Measurements from ENCODE around the gene CNN1. TPM values are rescaled to one million over a fixed set of nuclear protein-coding genes. Genes with fewer than 3 reads are reported as not detected.

The CNN1 gene
- total and polyA plus RNA-seq, 2 of the 4 experiments (the other 2 are of a cell fraction): 102 to 196 TPM

- no peak overlapping the region for H2BK15ac ChIP-seq (ENCODE audit: low read depth, low read length)
- no peak overlapping the region for H3K9ac ChIP-seq (ENCODE audit: low read depth, low read length)
- DNase-seq (no peak), ATAC-seq (ENCODE audit: low read depth) (no peak)
- H2BK20ac ChIP-seq (ENCODE audit: low read depth, low read length): no peak overlapping the region
- H4K20me1 ChIP-seq (ENCODE audit: insufficient read depth, low read length): peaks cover 44% of the 10 kb centered on the region
- no TSS peak for BruUV-seq (replicated peaks)
- H4K5ac ChIP-seq (ENCODE audit: low read depth, low read length): no peak overlapping the region
- H3K4me2 ChIP-seq (ENCODE audit: low read depth, low read length): no peak overlapping the region
- intact Hi-C loops (cut with micrococcal nuclease) (no loop called here), in situ Hi-C loops (cut with MboI; ENCODE audit: low sequenced_read_pairs) (no loop called here), dilution Hi-C loops (cut with HindIII; ENCODE audit: low sequenced_read_pairs, unreplicated experiment) (no loop called here)
- H3K27me3 ChIP-seq (ENCODE audit: control insufficient read depth, insufficient read depth, low read length): no peaks in the 10 kb centered on the region
- WGBS, 2 experiments (ENCODE audit: extremely low coverage in 2 of 2, insufficient read length in 1 of 2): 98% methylated on average over 4 of the region's 6 CpGs; no CpG with 5 or more reads in 1 of the 2 experiments
- H2BK120ac ChIP-seq (ENCODE audit: low read depth, low read length): no peak overlapping the region
- no peak overlapping the region for H3K4ac ChIP-seq (ENCODE audit: low read depth, low read length)
- CTCF ChIA-PET: no interaction called here
- peaks cover 11 to 55% of the 10 kb centered on the region in 2 experiments for H3K79me1 ChIP-seq (ENCODE audit: low read depth in 1 of 2, low read length in 2 of 2)
- H4K8ac ChIP-seq (ENCODE audit: low read depth in 2 of 2, low read length in 2 of 2): no peak overlapping the region
- H4K91ac ChIP-seq (ENCODE audit: insufficient read depth, low read depth, low read length): no peak overlapping the region
- H3K27ac ChIP-seq (ENCODE audit: insufficient read depth, low read length): no peak overlapping the region
- POLR2A ChIA-PET (ENCODE audit: unreplicated experiment): interaction anchor here (0.7 kb wide), 1 partner anchor 1497 kb away, joined by 7 read pairs; no protein-coding TSS in a partner anchor
- no peaks in the 10 kb centered on the region for H3K4me1 ChIP-seq (ENCODE audit: control insufficient read depth, insufficient read depth, low read length)
- H3K14ac ChIP-seq (replicated peaks; ENCODE audit: low read depth, low read length): no peak overlapping the region
- H2BK5ac ChIP-seq (ENCODE audit: low read depth, low read length, poor library complexity, severe bottlenecking): no peak overlapping the region
- no peak overlapping the region for H2AK9ac ChIP-seq (replicated peaks; ENCODE audit: low read depth, low read length, poor library complexity)
- H3K9me3 ChIP-seq (ENCODE audit: control insufficient read depth, insufficient read depth, low read length): no peaks in the 10 kb centered on the region
- peaks cover 35% of the 10 kb centered on the region for H3K36me3 ChIP-seq (ENCODE audit: control insufficient read depth, insufficient read depth, low read length)
- H3K23ac ChIP-seq (ENCODE audit: low read depth, low read length): no peak overlapping the region
- H2AFZ ChIP-seq (replicated peaks; ENCODE audit: low read length, poor library complexity): no peak overlapping the region
- H3K56ac ChIP-seq (ENCODE audit: extremely low read depth, insufficient read depth, low read length): no peak overlapping the region
- no peak overlapping the region for H2AK5ac ChIP-seq (ENCODE audit: low read depth, low read length)
- peaks cover 8% of the 10 kb centered on the region; the same call in 1 of the 2 replicates for H3K9me1 ChIP-seq (ENCODE audit: insufficient read depth, low read length)
- H3K18ac ChIP-seq (ENCODE audit: low read depth, low read length): no peak overlapping the region
- no peak overlapping the region for H3K4me3 ChIP-seq (ENCODE audit: insufficient read depth, low read depth, low read length)
- no peak for TF ChIP-seq CHD1 (IDR thresholded peaks at IDR 0.05; ENCODE audit: low read depth, low read length)
- no peak for TF ChIP-seq RCOR1 (IDR thresholded peaks at IDR 0.05; ENCODE audit: insufficient replicate concordance, low read length)
- TF ChIP-seq POLR2A (IDR thresholded peaks at IDR 0.05; ENCODE audit: low read depth, low read length): no peak
- no peak for TF ChIP-seq CEBPB (IDR thresholded peaks at IDR 0.05; ENCODE audit: low read depth, low read length)
- no peak for TF ChIP-seq MAFK (IDR thresholded peaks at IDR 0.05; ENCODE audit: low read depth, low read length)
- TF ChIP-seq SMC3 (IDR thresholded peaks at IDR 0.05; ENCODE audit: low read depth, low read length): no peak
- no peak for TF ChIP-seq FOS (IDR thresholded peaks at IDR 0.05; ENCODE audit: low read depth, low read length)
- TF ChIP-seq MAZ (IDR thresholded peaks at IDR 0.05; ENCODE audit: borderline replicate concordance, low read depth, low read length): no peak
- no peak for TF ChIP-seq USF2 (IDR thresholded peaks at IDR 0.05; ENCODE audit: low read depth, low read length)
- TF ChIP-seq RFX5 (IDR thresholded peaks at IDR 0.05; ENCODE audit: low read depth, low read length): no peak
- no peak for TF ChIP-seq ELK1 (IDR thresholded peaks at IDR 0.05; ENCODE audit: borderline replicate concordance, low read depth, low read length)
Observed at GRCh38 chr19:11555246-11555645, 16.6 kb downstream of the CNN1 start.

All from IMR-90 (cell line).